ENCODE measurements around the gene PLP1. TPM values are rescaled to one million over a fixed set of nuclear protein-coding genes. Genes with fewer than 3 reads are reported as not detected.

Gene PLP1
- total and polyA plus RNA-seq, 2 of the 8 experiments (the other 6 are each of a cell fraction or from before 2014, with no cell fraction given): 49.2 to 218 TPM

DNA sequence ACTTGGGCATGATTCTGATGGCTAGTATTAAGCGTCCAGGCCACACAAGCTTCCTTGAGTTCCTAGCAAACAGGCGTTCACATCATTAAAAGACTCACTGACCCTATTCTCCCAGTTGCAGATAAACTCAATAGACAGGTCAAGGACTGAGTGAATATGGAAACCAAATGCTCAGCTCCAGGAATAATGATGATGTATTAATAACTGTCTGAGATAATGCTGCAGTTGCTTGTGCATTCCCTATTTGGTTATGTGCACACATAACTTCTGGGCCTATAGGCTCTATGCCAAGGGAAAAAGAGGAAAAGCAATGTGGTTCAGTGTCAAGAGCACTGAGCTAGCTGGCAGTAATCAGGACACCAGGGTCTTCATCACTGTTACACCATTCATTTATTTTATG is 51.9 kb downstream of the PLP1 start:
- Histone ChIP-seq H3K4ac (replicated peaks; ENCODE audit: insufficient read length, low read depth, low read length) (no peak overlapping the region), H4K5ac (ENCODE audit: insufficient read length, low read depth, low read length) (no peak overlapping the region), H3K79me1 (ENCODE audit: low read depth, low read length) (no peaks in the 10 kb centered on the region), H3K4me3 (ENCODE audit: extremely low read depth in 1 of 4, insufficient read depth in 2 of 4, low read depth in 3 of 4, low read length in 4 of 4) (no peak overlapping the region), H2AK5ac (ENCODE audit: low read depth, low read length) (no peak overlapping the region), H3K23ac (ENCODE audit: insufficient read length) (no peak overlapping the region), H4K91ac (replicated peaks; ENCODE audit: insufficient read length, low read length) (no peak overlapping the region), H2AFZ (ENCODE audit: low read length) (no peak overlapping the region), H2BK15ac (ENCODE audit: low read length) (no peak overlapping the region), H3K9ac (replicated peaks in 1 of 4; ENCODE audit: extremely low read depth in 1 of 4, low read depth in 3 of 4, low read length in 3 of 4) (no peak overlapping the region), H3K18ac (ENCODE audit: extremely low read depth, low read length) (no peak overlapping the region), H3K79me2 (ENCODE audit: control insufficient read depth in 1 of 2, insufficient read depth in 2 of 2, low read length in 2 of 2) (no peaks in the 10 kb centered on the region), H2BK120ac (replicated peaks; ENCODE audit: low read depth, low read length) (no peak overlapping the region), H4K8ac (ENCODE audit: extremely low read depth, insufficient read depth, low read length) (no peak overlapping the region), H3K56ac (replicated peaks; ENCODE audit: insufficient read length, low read depth, low read length) (no peak overlapping the region), H3K27ac (ENCODE audit: low read depth, low read length) (no peak overlapping the region), H2BK20ac (ENCODE audit: low read length) (no peak overlapping the region), H3K9me3 (ENCODE audit: insufficient read depth in 2 of 2, low read depth in 1 of 2, low read length in 1 of 2) (no peaks in the 10 kb centered on the region), H3K14ac (ENCODE audit: insufficient read length) (no peak overlapping the region), H3K23me2 (ENCODE audit: low read depth, low read length) (peaks cover 6% of the 10 kb centered on the region; the same call in 1 of the 2 replicates), H4K20me1 (replicated peaks in 1 of 2; ENCODE audit: control insufficient read depth in 1 of 2, insufficient read depth in 2 of 2, low read length in 2 of 2) (no peaks in the 10 kb centered on the region), H3K4me1 (replicated peaks in 1 of 4; ENCODE audit: control insufficient read depth in 3 of 4, insufficient read depth in 4 of 4, low read length in 3 of 4) (no peaks in the 10 kb centered on the region), H2BK12ac (ENCODE audit: low read depth, low read length) (no peak overlapping the region), H3K36me3 (ENCODE audit: control insufficient read depth in 2 of 4, insufficient read depth in 4 of 4, low read length in 3 of 4) (no peaks in the 10 kb centered on the region), H2BK5ac (ENCODE audit: low read depth, low read length) (no peak overlapping the region), H3K4me2 (ENCODE audit: insufficient read depth in 1 of 2, low read depth in 2 of 2, low read length in 2 of 2) (no peak overlapping the region), H3K27me3 (replicated peaks in 1 of 4; ENCODE audit: control insufficient read depth in 3 of 4, extremely low read depth in 1 of 4, insufficient read depth in 3 of 4, low read length in 3 of 4) (peaks cover 0 to 5% (median 0%) of the 10 kb centered on the region in 4 experiments; a peak in 3 of 7 replicates)
- ChIA-PET POLR2A (ENCODE audit: partially characterized antibody) (interaction anchor here (1.1 to 1.2 kb wide), 2 partner anchors 89 to 112 kb away, joined by 3 read pairs; no protein-coding TSS in a partner anchor), CTCF (ENCODE audit: partially characterized antibody) (interaction anchor here (1.4 kb wide), 1 partner anchor 121 kb away, joined by 3 read pairs; no protein-coding TSS in a partner anchor)
- FAIRE-seq (no peak), DNase-seq (ENCODE audit: low read depth in 1 of 2, low spot score in 2 of 2) (no peak)
- WGBS, 2 experiments (ENCODE audit: extremely low coverage in 1 of 2, insufficient coverage in 1 of 2, insufficient read length in 1 of 2, insufficient replicate concordance in 2 of 2, low coverage in 1 of 2, low lambda C conversion rate in 2 of 2, missing lambda C conversion rate in 1 of 2): 82% methylated on average over 2 of the region's 2 CpGs; no CpG with 5 or more reads in 1 of the 2 experiments
- no peak for TF ChIP-seq CREB1 (IDR thresholded peaks at IDR 0.05)
- no peak for TF ChIP-seq SIN3A (conservative IDR thresholded peaks at IDR 0.05 in 1 of 2, IDR thresholded peaks at IDR 0.05 in 1 of 2; ENCODE audit: low read depth in 1 of 2, low read length in 2 of 2)
- no peak for TF ChIP-seq RNF2 (IDR thresholded peaks at IDR 0.05; ENCODE audit: borderline replicate concordance, low read depth, low read length, missing control alignments, poor library complexity, severe bottlenecking)
- TF ChIP-seq ZNF274 (IDR thresholded peaks at IDR 0.05; ENCODE audit: borderline replicate concordance, extremely low read depth, low read length): no peak
- TF ChIP-seq KDM4A (IDR thresholded peaks at IDR 0.05; ENCODE audit: low read depth, low read length, severe bottlenecking): no peak
